Mesenteric fat pad (tissue), 1 donor: ENCODE data around the gene TTC4. TPM values are rescaled to one million over a fixed set of nuclear protein-coding genes. Genes with fewer than 3 reads are reported as not detected.

Source experiments
- DNase-seq: peaks from one replicate; pipeline ENCODE4 v3.0.0-alpha.2; 2020; ENCODE audit warnings: low spot score
- total RNA-seq: library from RNA; stranded (reverse); fragmentation: NEBNext Ultra II Directional; extraction: Animal tissue kit (Norgen Biotek cat#: 25700); gene quantifications from one replicate; pipeline ENCODE4 v1.2.1, GENCODE V29; 2021
- donor health status: DM: yes; HTN: yes; CAD: no.

The TTC4 gene
- total RNA-seq, 1 donor from 2014 or later: 18.1 TPM

DNA sequence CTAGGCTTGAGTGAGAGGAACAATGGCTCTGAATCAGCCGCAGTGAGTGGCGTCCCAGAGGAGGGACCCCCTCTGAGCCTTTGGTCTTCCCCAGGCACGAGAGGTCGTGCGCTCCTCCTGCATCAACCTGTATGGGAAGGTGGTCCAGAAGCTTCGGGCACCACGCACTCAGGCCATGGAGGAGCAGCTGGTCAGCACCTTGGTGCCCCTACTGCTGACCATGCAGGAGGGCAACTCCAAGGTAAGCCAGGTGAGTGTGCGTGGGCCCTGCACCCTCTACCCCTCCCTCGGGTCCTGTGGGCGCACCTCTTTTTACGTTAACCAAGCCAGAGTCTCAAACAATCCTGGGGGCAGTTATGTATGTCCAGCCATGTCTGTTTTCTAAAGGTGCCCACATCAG, 13.7 kb upstream of the TTC4 start:
- DNase-seq: peak; percentile 53

DNA sequence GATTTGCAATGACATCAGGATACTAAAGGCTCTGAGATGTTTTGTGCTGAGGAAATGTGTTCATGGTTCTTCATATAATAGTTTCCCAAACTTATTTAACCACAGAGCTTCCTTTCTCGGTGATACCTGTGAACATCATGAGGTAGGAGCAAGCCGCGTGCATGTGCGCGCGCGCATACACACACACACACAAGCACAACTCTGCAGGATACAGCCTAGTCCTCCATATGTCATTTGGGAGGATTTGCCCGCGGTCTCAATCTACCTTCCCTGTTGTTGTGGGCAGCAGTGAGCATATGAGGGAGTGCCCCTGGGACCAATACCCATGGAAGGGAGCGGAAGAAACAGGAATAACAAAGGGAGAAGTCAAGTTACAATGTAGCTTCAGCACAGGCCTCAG, 12.2 kb upstream of the TTC4 start:
- DNase-seq: no peak

DNA sequence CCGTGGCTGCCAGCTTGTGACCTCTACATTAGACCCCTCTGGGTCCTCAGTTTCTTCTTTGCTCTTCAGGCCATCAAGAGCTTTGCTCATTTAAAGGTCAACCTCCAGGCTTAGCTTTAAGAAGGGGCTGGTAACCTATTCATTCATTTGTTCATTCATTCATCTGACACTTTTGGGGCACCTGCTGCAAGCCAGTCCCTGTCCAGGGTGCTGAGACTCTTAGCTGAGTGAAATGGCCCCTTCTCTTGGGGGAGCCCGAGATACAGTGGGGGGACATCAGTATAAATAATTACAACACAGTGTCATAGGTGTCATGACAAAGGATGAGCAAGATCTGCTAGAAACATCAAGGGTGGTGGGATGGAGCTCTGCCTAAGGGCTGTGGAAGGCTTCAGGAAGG, 10.5 kb upstream of the TTC4 start:
- DNase-seq: no peak

DNA sequence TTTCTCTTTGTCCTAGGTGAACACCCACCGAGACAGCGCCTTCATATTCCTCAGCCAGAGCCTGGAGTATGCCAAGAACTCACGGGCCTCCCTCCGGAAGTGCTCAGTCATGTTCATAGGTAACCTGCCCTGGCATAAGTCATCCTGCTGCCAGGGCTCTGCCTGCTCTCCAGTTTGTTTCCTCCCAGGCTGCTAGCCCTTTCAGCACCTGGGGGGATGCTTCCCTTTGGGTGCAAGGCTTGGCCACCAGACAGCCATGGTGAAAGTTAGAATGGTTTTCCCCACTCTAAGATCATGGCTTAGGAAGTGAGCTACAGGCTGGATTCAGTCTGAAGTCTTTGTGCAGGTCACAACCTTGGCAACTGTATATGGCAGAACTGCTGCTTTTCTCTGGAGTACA, 9.2 kb upstream of the TTC4 start:
- no peak for DNase-seq

DNA sequence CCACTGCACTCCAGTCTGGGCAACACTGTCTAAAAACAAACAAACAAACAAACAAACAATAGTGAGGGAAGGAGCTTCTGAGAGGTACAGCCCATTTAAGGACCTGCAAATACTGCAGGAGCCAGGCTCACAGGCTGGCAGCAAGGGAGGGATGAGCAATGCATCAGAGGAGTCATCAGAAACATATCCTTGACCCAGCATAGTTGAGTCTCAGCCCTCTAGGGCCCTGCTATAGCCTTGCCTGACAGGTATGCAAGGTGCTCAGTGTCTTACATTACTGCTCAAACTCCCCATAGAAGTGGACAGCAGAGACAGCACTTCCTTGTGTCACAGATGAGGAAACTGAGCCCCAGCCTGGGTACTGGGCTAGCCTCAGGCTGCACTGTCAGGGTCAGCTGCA, 7.3 kb upstream of the TTC4 start:
- DNase-seq: no peak

DNA sequence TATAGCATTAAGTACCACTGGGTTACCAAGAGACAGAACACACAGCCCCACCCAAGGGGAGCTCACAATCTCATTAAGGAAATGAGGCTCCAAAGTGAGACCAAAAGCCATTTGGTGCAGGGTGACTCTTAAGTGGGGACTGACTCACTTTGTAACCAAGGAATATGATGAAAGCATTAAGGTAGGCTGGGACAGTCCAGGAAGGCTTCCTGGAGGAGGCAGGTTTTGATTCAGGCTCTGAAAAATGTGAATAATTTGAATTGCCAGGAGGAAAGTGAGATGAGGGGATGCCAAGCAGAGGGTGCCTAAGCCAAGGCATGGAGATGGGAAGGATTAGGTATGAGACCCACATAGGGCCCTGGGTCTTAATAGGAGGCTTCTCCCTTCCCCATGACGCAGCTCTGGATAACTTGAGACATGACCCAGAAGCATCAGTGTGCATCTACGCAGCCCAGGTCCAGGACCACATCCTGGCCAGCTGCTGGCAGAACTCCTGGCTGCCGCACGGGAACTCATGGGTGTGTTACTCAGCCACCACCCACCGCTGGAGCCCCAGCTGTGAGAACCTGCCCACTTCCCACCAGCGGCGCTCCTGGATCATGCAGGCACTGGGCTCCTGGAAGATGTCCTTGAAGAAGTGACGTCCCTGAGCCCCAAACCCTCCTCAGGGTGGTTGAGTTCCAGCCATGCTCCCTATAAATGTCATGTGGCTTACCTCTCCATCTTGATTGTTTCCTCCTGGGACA, 5.9 kb upstream of the TTC4 start:
- no peak for DNase-seq

DNA sequence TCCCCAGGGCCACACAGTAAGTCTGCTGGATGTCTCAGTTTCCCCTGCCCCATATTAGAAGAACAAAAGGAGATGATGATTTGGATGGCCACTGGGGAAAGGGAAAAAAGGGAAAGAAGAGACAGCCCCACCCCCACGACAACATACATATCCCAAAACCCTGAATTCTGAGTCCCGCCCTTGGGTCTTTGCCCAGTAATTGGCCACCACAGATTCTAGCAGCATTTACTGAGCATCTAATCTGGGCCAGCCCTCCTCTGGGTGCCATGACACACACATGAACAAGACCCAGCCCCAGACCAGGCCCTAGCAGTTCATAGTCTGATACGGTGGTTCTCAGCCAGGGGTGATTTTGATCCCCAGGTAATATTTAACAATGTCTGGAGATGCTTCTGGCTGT, 5.2 kb upstream of the TTC4 start:
- DNase-seq: no peak

DNA sequence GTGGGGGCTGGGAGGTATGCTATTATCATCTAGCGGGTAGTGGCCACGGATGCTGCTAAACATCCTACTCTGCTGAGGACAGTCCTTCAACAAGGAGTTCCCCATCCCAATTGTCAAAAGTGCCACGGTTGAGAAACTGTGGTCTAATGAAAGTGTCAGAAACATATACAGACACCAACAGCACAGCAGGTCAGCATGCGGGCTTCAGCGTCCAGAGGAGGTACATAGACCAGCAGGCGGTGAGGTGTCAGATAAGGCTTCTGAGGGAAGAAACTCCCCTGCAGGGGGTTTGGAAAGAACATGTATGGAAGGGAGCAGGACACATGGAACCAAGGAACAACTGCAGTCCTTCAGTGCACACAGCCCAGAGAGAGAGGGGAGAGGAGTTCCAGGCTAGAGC, 4.8 kb upstream of the TTC4 start:
- DNase-seq: no peak

DNA sequence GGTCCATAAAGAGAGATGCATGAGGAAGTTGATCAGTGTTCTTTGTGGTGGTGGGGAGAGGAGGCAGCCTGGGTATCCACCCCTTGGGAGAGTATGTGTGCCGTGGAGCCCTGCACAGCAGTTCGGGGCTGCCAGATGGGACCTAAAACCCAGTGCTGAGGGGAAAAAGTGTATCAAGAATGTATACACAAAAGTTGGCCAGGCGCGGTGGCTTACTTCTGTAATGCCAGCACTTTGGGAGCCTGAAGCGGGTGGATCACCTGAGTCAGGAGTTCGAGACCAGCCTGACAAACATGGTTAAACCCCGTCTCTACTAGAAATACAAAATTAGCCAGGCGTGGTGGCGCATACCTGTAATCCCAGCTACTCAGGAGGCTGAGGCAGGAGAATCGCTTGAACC, 4.1 kb upstream of the TTC4 start:
- DNase-seq: no peak

DNA sequence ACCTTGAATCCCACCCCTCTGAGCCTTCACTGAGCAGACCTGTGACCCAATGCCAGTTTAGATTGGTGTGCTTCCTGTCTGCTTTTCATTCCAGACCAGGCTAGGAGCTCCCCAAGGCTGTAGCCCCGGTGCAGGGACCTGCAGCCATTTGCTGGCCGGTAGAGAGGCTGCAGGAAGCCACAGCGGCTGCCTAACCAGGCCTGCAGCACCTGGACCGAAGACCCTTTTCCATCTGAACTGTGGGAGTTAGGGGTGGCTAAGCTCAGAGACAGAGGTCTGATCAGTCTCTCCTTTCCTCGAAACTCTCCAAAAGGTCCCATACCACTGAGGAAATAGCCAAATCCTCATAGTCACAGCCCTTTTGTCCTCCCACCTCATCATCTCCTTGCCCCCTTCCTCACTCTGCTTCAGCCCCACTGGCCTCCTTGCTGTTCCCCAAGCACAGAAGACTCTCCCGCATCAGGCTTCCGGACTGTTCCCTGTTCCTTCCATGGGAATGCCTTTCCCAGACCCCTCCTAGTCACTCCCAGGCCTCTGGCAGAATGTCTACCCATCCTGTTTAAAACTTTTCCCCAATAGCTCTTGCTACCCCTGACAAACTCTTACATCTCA, 674 bp upstream of the TTC4 start:
- peak; percentile 64 for DNase-seq

DNA sequence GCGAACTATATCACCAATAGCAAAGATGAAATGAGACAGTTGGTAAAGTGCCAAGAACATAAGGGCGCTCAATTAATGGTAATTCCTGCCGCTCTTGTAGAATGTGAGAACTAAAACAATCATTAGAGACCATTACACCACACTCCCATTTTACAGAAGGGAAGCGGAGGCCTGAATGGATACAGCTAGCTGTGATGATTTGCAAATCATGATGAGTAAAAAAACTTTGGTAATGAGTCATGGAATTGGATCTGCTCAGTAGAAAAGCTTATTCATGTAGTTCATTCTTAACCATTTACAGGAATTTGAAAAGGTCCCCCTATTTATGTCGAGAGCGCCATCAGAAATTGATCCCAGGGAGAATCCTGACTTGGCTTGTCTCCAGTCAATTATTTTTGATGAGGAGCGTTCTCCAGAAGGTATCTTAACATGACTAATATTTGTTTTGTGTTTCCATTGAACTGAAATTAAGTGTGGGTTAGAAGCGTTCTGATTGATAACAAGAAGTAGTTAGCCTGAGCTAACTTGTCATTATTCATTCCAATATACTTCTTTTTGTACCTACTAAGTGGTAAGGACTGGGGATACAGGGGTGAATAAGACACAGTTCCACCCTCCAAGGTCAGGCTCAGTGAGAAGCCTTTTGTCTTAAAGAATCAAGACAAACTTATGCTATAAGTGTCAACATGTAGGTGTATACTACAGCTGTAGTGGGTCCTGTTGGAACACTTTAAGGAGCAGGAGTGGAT, 812 bp downstream of the TTC4 start:
- DNase-seq: no peak

DNA sequence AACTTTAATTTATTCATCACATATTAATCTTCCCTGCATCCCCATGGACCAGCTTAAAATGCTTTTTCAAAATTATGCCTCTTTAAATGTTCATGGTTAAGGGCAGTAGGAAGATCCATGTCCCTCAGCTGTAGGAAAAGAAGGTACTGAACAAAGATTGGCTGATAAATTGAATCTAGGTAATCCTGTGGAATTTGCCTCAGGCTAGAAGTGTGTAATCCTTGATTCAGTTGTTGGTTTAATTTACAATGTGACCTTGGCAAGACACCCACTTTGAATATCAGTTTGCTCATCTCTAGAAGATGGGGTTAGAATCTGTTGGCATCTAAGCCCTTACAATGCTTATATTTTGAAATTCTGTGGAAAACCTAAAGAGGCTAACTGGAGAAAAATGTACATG, 6.1 kb downstream of the TTC4 start:
- DNase-seq: no peak

DNA sequence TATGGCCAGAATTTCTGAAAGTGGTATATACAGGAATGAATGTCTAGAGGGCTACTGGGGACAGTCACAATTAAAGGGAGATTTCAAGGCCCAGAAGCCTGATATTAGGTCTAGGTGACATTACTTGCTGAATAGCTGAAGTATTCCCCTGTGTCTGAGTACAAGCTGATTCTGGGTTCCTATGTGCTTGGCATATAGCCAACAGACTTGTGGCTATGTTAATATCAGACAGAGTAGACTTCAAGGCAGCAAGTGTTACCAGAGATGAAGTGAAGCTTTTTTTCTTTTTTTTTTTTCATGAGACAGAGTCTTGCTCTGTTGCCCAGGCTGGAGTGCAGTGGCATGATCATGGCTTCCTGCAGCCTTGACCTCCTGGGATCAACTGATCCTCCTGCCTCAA, 8.3 kb downstream of the TTC4 start:
- no peak for DNase-seq

DNA sequence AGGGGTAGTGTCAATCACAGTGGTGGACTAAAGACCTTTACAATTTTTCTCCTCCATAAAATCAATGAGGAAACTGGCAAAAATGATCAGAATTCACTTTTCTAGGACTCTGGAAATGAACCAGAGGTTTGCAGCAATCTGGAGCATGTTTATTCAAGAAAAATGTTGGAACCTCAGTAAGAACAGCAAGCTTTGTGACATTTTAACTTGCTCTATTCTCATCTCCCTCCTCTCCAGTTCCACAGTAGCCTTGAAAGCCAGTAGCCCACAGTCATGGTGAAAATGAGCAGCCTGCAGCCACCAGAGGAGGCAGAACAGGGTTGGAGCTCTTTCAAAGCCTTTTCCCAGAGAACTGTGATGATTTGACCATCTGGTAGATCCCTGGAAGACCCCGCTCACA, 9.1 kb downstream of the TTC4 start:
- DNase-seq: no peak

DNA sequence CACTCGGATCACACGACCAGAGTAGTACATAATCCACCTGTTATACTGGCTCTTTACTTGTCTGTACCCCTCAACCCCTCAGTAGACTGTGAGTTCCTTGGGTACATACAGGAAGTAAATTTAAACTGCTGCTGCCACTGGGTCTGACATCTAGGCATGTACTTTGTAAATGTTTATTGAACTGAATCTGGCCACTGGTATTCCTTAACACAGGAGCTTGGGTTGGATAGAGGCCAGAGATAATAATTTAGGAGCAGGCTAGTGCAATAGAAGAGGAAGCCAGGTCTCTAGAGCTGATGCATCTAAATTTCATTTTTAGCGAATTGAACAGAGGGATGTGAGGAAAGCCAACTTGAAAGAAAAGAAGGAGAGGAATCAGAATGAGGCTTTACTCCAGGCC, 12.4 kb downstream of the TTC4 start:
- DNase-seq: no peak

DNA sequence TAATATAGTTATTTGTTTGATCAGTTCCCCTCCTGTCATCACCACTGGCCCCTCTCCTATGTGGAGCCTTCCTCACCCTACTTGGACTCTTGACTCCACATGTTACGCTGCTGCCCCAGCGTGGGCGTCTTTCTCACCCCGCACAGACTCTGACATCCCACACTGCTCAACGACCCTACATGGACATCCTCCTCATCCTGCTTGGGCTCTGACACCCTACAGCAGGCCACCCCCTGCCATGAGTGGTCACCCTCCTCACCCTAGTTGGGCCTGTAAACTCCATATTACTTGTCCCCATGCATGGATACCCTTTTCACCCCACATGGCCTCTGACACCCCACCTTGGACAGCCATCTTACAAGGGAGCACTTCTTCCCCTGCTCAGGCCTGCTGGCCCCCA, 21.0 kb downstream of the TTC4 start:
- peak; percentile 65 for DNase-seq

DNA sequence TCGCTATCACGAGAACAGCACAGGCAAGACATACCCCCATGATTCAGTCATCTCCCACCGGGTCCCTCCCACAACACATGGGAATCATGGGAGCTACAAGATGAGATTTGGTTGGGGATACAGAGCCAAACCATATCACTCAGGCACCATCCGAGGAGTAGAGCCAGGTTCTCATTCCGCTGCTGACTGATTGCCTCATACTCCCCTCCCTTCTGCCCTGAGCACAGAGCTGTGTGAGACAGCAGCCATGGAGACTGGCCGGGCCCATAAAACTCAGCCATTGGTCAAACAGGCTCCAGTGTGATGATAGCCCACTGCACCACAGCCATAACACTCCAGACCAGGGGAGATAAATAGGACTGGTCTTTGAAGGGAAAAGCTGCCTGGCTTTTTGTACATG, 22.6 kb downstream of the TTC4 start:
- no peak for DNase-seq

DNA sequence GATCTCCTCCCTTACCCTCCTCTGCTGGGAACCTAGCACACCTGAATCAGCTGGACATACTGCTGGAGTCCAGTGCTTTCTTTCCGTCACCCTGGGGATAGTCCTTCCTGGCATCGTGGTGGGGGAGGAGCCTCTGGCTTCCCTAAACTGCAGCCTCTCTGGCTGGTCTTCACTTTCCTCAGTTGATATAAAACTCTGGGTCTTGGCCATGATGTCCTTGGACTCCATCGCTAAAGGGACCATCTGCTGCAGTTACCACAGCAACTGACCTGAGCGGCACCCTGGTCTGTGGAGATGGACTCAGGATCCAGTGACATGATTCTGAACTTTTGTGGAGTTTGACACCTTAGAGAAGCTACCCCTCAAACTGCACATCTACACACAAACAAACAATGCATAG, 25.9 kb downstream of the TTC4 start:
- DNase-seq: no peak

DNA sequence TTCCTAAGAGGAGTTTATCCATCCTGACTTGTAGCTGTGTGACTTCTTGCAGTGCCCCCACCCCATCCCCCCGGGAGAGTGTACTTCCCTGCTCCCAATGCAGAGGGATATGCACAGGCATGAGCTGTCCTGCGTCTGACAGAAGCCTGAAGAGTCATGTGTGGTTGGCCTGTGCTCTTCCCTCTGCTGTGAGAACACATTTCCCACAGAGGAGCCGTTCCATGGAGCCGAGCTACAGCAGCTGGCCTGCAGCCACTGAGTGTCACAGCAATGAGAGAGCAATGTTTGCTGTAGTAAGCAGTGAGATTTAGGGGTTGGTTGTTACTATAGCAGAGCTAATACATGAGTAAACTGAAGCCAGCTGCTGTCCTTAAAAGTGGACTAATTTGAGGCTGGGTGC, 26.6 kb downstream of the TTC4 start:
- no peak for DNase-seq

DNA sequence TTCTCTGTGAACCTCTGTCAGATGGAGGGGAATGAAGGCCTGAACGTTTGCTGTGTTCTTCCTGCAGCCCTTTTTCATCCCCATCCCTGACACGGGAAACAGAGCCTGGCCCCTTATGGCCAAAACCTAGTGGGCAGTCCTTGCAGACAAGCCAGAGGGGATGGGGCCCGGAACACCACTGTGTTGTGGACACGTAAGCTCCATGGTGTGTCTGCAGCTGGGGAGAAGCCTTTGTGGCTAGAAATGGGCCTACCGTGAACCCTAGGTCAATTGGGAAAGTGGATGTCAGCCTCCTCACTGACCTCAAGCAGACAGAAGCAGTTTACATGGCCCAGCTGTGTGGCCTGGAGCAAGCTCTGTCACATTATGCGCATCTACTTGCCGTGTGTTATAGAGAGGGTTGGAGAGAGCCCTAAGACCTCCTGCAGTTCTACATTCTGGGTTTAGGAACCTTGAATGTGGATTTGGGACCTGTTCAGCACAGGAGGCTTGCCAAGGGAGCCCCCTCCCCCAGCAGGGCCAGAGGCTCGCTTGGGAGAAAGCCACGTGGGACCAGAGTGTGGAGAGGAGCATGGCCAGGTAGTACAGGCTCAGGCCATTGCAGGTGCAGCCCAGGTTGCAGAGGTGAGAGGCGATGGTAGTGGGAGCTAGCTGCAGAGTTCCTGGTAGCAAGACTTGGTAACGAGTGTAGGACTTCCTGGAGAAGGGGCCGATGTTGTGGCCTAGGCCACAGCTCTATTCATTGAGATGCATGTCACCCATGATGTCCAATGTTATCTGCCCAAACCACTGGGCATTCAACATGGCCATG, 28.0 kb downstream of the TTC4 start:
- peak; percentile 78 for DNase-seq

DNA sequence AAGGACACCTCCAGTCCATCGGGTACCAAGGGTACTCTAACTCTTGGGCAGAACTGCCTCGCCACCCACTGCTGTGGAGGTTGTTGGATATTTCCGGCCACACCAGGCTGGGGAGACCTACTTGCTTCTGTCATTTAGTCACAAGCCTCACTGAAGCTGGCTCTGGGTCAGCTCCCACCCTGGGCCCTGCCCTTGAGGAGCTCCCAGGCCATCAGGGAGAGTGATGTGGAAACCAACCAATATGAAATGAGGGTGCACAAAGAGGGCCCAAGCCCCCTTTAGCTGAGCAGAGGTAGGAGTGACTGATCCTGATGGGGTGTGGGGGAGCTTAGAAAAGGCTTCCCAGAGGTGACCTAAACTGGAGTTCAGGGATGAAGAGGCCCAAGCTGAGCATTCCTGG, 29.0 kb downstream of the TTC4 start:
- peak; percentile 88 for DNase-seq

DNA sequence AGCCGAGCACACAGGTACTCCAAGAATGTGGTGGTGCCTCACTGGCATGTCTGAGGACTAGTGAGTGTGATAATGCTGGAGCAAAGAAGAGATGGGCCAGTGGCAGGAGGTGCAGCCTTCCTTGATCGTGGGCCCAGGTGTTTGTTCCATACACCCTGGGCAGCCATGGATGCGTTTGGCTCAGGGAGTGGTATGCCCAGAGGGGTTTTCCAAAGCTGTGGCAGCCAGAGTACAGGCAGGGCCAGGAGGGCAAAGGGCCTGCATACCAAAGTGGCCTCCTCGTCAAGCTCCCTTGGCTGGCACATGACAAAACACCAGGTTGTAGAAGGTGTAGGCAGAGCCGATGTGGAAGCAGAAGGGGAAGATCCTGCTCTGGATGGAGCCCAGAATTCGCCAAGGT, 29.6 kb downstream of the TTC4 start:
- DNase-seq: peak; percentile 39
